HepG2 (cell line): ENCODE data around the gene GPR162. TPM values are rescaled to one million over a fixed set of nuclear protein-coding genes. Genes with fewer than 3 reads are reported as not detected.
A peak's percentile ranks its signal among the peaks of the same experiment; 100 is the strongest.

Experiments
- AGO1 ChIP-seq: fragments of 200-400 bp; formaldehyde crosslinking; IDR thresholded peaks from 2 replicates; pipeline ENCODE4 v1.6.1; 2017; ENCODE audit warnings: mild to moderate bottlenecking, low read depth, low read length, moderate library complexity; ENCODE audit not compliant: poor library complexity, severe bottlenecking
- GATAD1 ChIP-seq: IDR thresholded peaks from 2 replicates; pipeline ENCODE4 v1.6.1; 2016; ENCODE audit warnings: missing genetic modification reagents, missing compliant biosample characterization
- HMGA1 ChIP-seq: sonication (generic); formaldehyde crosslinking; conservative IDR thresholded peaks from 2 replicates; pipeline ENCODE4 v1.4.0; 2020; ENCODE audit warnings: missing genetic modification reagents
- HOXD1 ChIP-seq: sonication (generic); formaldehyde crosslinking; IDR thresholded peaks from 2 replicates; pipeline ENCODE4 v1.5.0; 2020; ENCODE audit warnings: missing genetic modification reagents
- KAT8 ChIP-seq: IDR thresholded peaks from 2 replicates; pipeline ENCODE4 v1.6.1; 2016; ENCODE audit warnings: missing genetic modification reagents, missing compliant biosample characterization
- KDM1A ChIP-seq: IDR thresholded peaks from 2 replicates; pipeline ENCODE4 v1.6.1; 2016; ENCODE audit warnings: missing compliant biosample characterization
- MXI1 ChIP-seq: IDR thresholded peaks from 3 replicates; pipeline ENCODE4 v1.6.1; 2012; ENCODE audit warnings: low read depth, low read length, inconsistent platforms, borderline replicate concordance
- RAD21 ChIP-seq: fragments of 450-650 bp; formaldehyde crosslinking; IDR thresholded peaks from 2 replicates; pipeline ENCODE4 v1.5.0; 2020; ENCODE audit warnings: mild to moderate bottlenecking
- RARA ChIP-seq: IDR thresholded peaks from 2 replicates; pipeline ENCODE4 v1.6.1; 2016; ENCODE audit warnings: missing genetic modification reagents, missing compliant biosample characterization
- RBFOX2 ChIP-seq: fragments of 200-400 bp; formaldehyde crosslinking; IDR thresholded peaks from 2 replicates; pipeline ENCODE4 v1.6.1; 2017; ENCODE audit warnings: low read depth, mild to moderate bottlenecking, low read length
- SMAD9 ChIP-seq: sonication (generic); formaldehyde crosslinking; IDR thresholded peaks from 2 replicates; pipeline ENCODE4 v1.5.1; 2020; ENCODE audit warnings: mild to moderate bottlenecking, missing genetic modification reagents
- SRF ChIP-seq: IDR thresholded peaks from 2 replicates; pipeline ENCODE4 v1.6.1; 2011; ENCODE audit warnings: mild to moderate bottlenecking, low read depth, low read length, moderate library complexity
- SSRP1 ChIP-seq: IDR thresholded peaks from 2 replicates; pipeline ENCODE4 v1.6.1; 2016; ENCODE audit warnings: control low read depth
- TCF7L2 ChIP-seq: IDR thresholded peaks from 2 replicates; pipeline ENCODE4 v1.6.1; 2011; ENCODE audit warnings: mild to moderate bottlenecking, low read depth, low read length, moderate library complexity
- TEAD3 ChIP-seq: optimal IDR thresholded peaks from 2 replicates; pipeline ENCODE3; 2016; ENCODE audit warnings: borderline replicate concordance
- TMF1 ChIP-seq: sonication (generic); formaldehyde crosslinking; IDR thresholded peaks from 2 replicates; pipeline ENCODE4 v1.8.1; 2022; ENCODE audit warnings: low read depth, missing genetic modification reagents
- ZBTB3 ChIP-seq: sonication (generic); formaldehyde crosslinking; IDR thresholded peaks from 2 replicates; pipeline ENCODE4 v1.4.0; 2020; ENCODE audit warnings: low read depth, mild to moderate bottlenecking, moderate library complexity, missing genetic modification reagents, borderline replicate concordance
- ZFP1 ChIP-seq: IDR thresholded peaks from 2 replicates; pipeline ENCODE4 v1.6.1; 2016
- ZGPAT ChIP-seq: IDR thresholded peaks from 2 replicates; pipeline ENCODE4 v1.6.1; 2016; ENCODE audit warnings: mild to moderate bottlenecking
- ZNF24 ChIP-seq: fragments of 450-650 bp; IDR thresholded peaks from 2 replicates; pipeline ENCODE4 v1.6.1; 2017; ENCODE audit warnings: antibody characterized with exemption, mild to moderate bottlenecking
- ZNF256 ChIP-seq: sonication (generic); formaldehyde crosslinking; conservative IDR thresholded peaks from 2 replicates; pipeline ENCODE4 v1.4.0; 2020; ENCODE audit warnings: missing genetic modification reagents
- ZNF501 ChIP-seq: sonication (generic); formaldehyde crosslinking; IDR thresholded peaks from 2 replicates; pipeline ENCODE4 v1.5.1; 2020; ENCODE audit warnings: mild to moderate bottlenecking, moderate library complexity, missing genetic modification reagents
- ZNF552 ChIP-seq: sonication (generic); formaldehyde crosslinking; IDR thresholded peaks from 2 replicates; pipeline ENCODE4 v1.9.0; 2022; ENCODE audit warnings: missing genetic modification reagents, mild to moderate bottlenecking, borderline replicate concordance
- ZNF556 ChIP-seq: sonication (generic); formaldehyde crosslinking; IDR thresholded peaks from 2 replicates; pipeline ENCODE4 v1.4.0; 2020; ENCODE audit warnings: mild to moderate bottlenecking, missing genetic modification reagents, borderline replicate concordance
- ZNF577 ChIP-seq: sonication (generic); formaldehyde crosslinking; IDR thresholded peaks from 2 replicates; pipeline ENCODE4 v1.4.0; 2020; ENCODE audit warnings: mild to moderate bottlenecking, low read depth, missing genetic modification reagents, borderline replicate concordance
- ZNF672 ChIP-seq: sonication (generic); formaldehyde crosslinking; IDR thresholded peaks from 2 replicates; pipeline ENCODE4 v1.8.1; 2022; ENCODE audit warnings: missing genetic modification reagents
- ZNF766 ChIP-seq: sonication (generic); formaldehyde crosslinking; IDR thresholded peaks from 2 replicates; pipeline ENCODE4 v1.5.0; 2020; ENCODE audit warnings: missing genetic modification reagents, borderline replicate concordance
- ZNF782 ChIP-seq: sonication (generic); formaldehyde crosslinking; IDR thresholded peaks from 2 replicates; pipeline ENCODE4 v1.4.0; 2020; ENCODE audit warnings: missing genetic modification reagents, mild to moderate bottlenecking, borderline replicate concordance
- polyA plus RNA-seq, 8 experiments: library from polyadenylated mRNA; depleted of rRNA in 3 of 8; stranded (reverse) in 7 of 8; unstranded in 1 of 8; fragments of >200 nt; fragmentation: Illumina TruSeq in 4 of 8; extraction: Trizol in 4 of 8; gene quantifications; 2 replicates each; pipeline versions ENCODE4 v1.2.1 to v1.2.3, GENCODE V29; 2011 to 2016; ENCODE audit warnings: low read depth in 4 of 8, missing spikeins in 1 of 8, mixed read lengths in 1 of 8; ENCODE audit not compliant: insufficient read depth in 1 of 8
- total RNA-seq, 5 experiments: library from RNA; depleted of rRNA; stranded (reverse); fragments of >200 nt; fragmentation: Illumina TruSeq; extraction: Trizol; gene quantifications; 2 replicates each; pipeline ENCODE4 v1.2.3, GENCODE V29; 2016; ENCODE audit warnings: low read depth in 1 of 5
- TF ChIP-seq, protein P1 (sequence below): sonication (generic); formaldehyde crosslinking; IDR thresholded peaks from 2 replicates; pipeline ENCODE4 v1.4.0; 2020; ENCODE audit warnings: mild to moderate bottlenecking, low read depth, missing genetic modification reagents
- TF ChIP-seq, protein P2 (sequence below): sonication (generic); formaldehyde crosslinking; IDR thresholded peaks from 2 replicates; pipeline ENCODE4 v1.4.0; 2020; ENCODE audit warnings: missing genetic modification reagents

The GPR162 gene
- total and polyA plus RNA-seq, 2 of the 13 experiments (the other 11 are each of a cell fraction or from before 2014, with no cell fraction given): 0.08 TPM; not detected in 1

DNA sequence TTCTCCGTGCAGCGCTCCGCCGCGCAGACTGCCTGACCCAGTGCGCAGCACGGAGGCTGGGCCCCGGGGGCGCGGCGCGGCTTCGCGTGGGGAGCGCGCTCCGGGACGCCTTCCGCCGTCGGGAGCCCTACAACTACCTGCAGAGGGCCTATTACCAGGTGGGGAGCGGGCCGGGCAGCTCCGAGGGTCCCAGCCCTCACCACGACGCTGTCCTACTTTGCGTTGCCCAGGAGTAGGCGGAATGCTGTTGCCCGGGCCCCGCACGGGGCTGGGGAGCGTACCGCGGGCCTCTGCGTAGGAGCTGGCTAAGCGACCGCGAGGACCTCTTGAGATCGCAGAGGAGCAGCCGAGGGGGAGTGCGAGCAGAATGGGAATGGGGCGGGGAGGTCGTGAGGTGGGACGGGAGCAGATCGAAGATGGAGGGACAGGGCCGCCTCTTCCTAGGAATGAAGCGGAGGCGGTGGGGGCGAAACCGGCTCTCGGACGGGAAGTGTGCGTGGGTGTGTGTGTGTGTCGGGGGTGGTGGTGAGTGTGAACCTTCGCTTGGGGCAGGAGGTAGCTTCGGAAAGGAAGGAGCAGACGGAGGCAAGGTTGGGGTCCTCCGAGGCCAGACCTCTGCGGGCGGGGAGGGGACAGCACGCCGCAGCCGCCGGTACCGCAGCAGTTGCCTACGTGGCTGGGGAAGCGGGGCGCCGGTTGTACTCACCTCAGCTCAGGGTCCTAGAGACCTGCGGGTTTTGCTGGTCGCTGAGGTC lies 7.3 kb downstream of the GPR162 start (continued):
- TF ChIP-seq AGO1 (peak; percentile 67), ZNF556 (CRISPR knock-in tag) (peak; percentile 37; the same call in 1 of the 2 replicates), ZNF766 (CRISPR knock-in tag) (no peak), ZNF501 (CRISPR knock-in tag) (peak; percentile 80; the same call in 1 of the 2 replicates), MXI1 (no peak), RARA (CRISPR knock-in tag) (0 out of 2 replicates have a peak, but pooled peaks have one; percentile 14), ZNF24 (no peak), SSRP1 (CRISPR knock-in tag) (no peak), HOXD1 (CRISPR knock-in tag) (no peak), SMAD9 (no peak; the same call in 1 of the 2 replicates), ZNF672 (no peak), SRF (no peak), TCF7L2 (no peak), ZNF552 (0 out of 2 replicates have a peak, but pooled peaks have one; percentile 45), RAD21 (CRISPR knock-in tag) (peak; percentile 21; the same call in 1 of the 2 replicates), KAT8 (CRISPR knock-in tag) (no peak), RBFOX2 (peak; percentile 90), ZNF577 (CRISPR knock-in tag) (no peak), ZNF256 (CRISPR knock-in tag) (no peak), TMF1 (CRISPR knock-in tag) (no peak), ZNF782 (no peak), HMGA1 (CRISPR knock-in tag) (no peak), ZFP1 (CRISPR knock-in tag) (no peak), ZGPAT (CRISPR knock-in tag) (0 out of 2 replicates have a peak, but pooled peaks have one; percentile 34), TEAD3 (CRISPR knock-in tag) (no peak), KDM1A (CRISPR knock-in tag) (no peak), GATAD1 (CRISPR knock-in tag) (peak; percentile 28; the same call in 1 of the 2 replicates), ZBTB3 (CRISPR knock-in tag) (no peak)
- TF ChIP-seq, protein P1, sequence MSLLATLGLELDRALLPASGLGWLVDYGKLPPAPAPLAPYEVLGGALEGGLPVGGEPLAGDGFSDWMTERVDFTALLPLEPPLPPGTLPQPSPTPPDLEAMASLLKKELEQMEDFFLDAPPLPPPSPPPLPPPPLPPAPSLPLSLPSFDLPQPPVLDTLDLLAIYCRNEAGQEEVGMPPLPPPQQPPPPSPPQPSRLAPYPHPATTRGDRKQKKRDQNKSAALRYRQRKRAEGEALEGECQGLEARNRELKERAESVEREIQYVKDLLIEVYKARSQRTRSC (CRISPR knock-in tag): no peak; the same call in 1 of the 2 replicates
- TF ChIP-seq, protein P2, sequence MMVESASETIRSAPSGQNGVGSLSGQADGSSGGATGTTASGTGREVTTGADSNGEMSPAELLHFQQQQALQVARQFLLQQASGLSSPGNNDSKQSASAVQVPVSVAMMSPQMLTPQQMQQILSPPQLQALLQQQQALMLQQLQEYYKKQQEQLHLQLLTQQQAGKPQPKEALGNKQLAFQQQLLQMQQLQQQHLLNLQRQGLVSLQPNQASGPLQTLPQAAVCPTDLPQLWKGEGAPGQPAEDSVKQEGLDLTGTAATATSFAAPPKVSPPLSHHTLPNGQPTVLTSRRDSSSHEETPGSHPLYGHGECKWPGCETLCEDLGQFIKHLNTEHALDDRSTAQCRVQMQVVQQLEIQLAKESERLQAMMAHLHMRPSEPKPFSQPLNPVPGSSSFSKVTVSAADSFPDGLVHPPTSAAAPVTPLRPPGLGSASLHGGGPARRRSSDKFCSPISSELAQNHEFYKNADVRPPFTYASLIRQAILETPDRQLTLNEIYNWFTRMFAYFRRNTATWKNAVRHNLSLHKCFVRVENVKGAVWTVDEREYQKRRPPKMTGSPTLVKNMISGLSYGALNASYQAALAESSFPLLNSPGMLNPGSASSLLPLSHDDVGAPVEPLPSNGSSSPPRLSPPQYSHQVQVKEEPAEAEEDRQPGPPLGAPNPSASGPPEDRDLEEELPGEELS (CRISPR knock-in tag): no peak
